ENCODE measurements around the gene AMACR. TPM values are rescaled to one million over a fixed set of nuclear protein-coding genes. Genes with fewer than 3 reads are reported as not detected.

AMACR gene
- total and polyA plus RNA-seq, 2 donors from 2014 or later, result 155 to 291 TPM

DNA sequence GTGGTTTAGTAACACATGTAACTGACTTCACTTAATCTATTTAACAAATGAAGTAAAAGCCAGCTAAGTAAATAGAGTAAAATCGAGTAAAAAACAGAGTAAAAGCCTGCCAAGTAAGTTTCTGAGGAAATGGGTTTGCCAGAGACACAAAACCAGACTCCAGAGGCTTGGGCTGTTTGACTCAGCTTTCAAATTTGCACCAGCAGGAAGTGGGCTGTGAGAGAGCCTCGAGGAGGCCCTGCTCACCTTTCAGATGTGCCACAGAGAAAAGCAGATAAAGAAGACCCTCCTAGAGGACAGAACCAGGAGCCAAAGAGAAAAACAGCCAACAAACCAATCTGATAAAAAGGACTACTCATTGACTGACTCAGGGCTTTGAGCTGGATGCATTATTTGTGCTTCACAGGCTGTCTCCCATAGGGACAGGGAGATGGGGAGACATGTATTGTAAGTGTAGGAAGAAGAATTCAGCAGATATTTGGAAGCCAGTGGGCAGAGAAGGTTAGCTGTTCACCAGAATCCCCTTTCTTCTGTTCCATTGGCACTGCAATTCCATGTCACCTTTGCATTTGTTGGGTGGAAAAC lies 14.4 kb upstream of the AMACR start:
- intact Hi-C loops (cut with DNase I), result no loop called here
- Histone ChIP-seq H3K9me3 (ENCODE audit: control insufficient read depth in 2 of 3, insufficient read depth in 1 of 3, low read length in 3 of 3) (no peaks in the 10 kb centered on the region), H3K4me1 (ENCODE audit: control insufficient read depth in 2 of 3, insufficient read depth in 2 of 3, low read depth in 1 of 3, low read length in 3 of 3) (peaks cover 0 to 7% (median 2%) of the 10 kb centered on the region in 3 donors), H3K27ac (ENCODE audit: low read depth in 2 of 2, low read length in 2 of 2) (no peak overlapping the region), H3K27me3 (ENCODE audit: control insufficient read depth, insufficient read depth, low read length) (no peaks in the 10 kb centered on the region), H3K9ac (ENCODE audit: low read length in 3 of 3) (no peak overlapping the region), H3K4me3 (ENCODE audit: low read length in 3 of 3) (no peak overlapping the region), H3K36me3 (ENCODE audit: control insufficient read depth in 2 of 3, insufficient read depth in 3 of 3, low read length in 3 of 3) (peaks cover 0 to 5% (median 0%) of the 10 kb centered on the region in 3 donors)
- no peak for DNase-seq
- TF ChIP-seq, protein P1, sequence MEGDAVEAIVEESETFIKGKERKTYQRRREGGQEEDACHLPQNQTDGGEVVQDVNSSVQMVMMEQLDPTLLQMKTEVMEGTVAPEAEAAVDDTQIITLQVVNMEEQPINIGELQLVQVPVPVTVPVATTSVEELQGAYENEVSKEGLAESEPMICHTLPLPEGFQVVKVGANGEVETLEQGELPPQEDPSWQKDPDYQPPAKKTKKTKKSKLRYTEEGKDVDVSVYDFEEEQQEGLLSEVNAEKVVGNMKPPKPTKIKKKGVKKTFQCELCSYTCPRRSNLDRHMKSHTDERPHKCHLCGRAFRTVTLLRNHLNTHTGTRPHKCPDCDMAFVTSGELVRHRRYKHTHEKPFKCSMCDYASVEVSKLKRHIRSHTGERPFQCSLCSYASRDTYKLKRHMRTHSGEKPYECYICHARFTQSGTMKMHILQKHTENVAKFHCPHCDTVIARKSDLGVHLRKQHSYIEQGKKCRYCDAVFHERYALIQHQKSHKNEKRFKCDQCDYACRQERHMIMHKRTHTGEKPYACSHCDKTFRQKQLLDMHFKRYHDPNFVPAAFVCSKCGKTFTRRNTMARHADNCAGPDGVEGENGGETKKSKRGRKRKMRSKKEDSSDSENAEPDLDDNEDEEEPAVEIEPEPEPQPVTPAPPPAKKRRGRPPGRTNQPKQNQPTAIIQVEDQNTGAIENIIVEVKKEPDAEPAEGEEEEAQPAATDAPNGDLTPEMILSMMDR (IDR thresholded peaks at IDR 0.05; ENCODE audit: borderline replicate concordance, extremely low read depth, insufficient read depth), result no peak
- FAIRE-seq, result no peak

- TF ChIP-seq, protein P1 (IDR thresholded peaks at IDR 0.05; ENCODE audit: borderline replicate concordance, extremely low read depth, insufficient read depth), result no peak
- no peaks in the 10 kb centered on the region for H3K27me3 ChIP-seq (ENCODE audit: control insufficient read depth, insufficient read depth, low read length)
- no peak overlapping the region for H3K9ac ChIP-seq (ENCODE audit: low read length in 3 of 3)
- intact Hi-C loops (cut with DNase I), result no loop called here
- peaks cover 0 to 7% (median 2%) of the 10 kb centered on the region in 3 donors for H3K4me1 ChIP-seq (ENCODE audit: control insufficient read depth in 2 of 3, insufficient read depth in 2 of 3, low read depth in 1 of 3, low read length in 3 of 3)
- no peaks in the 10 kb centered on the region for H3K9me3 ChIP-seq (ENCODE audit: control insufficient read depth in 2 of 3, insufficient read depth in 1 of 3, low read length in 3 of 3)
- no peak overlapping the region for H3K27ac ChIP-seq (ENCODE audit: low read depth in 2 of 2, low read length in 2 of 2)
- DNase-seq, result no peak
- H3K36me3 ChIP-seq (ENCODE audit: control insufficient read depth in 2 of 3, insufficient read depth in 3 of 3, low read length in 3 of 3), result peaks cover 0 to 5% (median 0%) of the 10 kb centered on the region in 3 donors
- no peak overlapping the region for H3K4me3 ChIP-seq (ENCODE audit: low read length in 3 of 3)
- no peak for FAIRE-seq
These were observed 13.5 kb upstream of the AMACR start for GRCh38 chr5:34021334-34021733.

- Histone ChIP-seq H3K36me3 (ENCODE audit: control insufficient read depth in 2 of 3, insufficient read depth in 3 of 3, low read length in 3 of 3) (peaks cover 0 to 5% (median 0%) of the 10 kb centered on the region in 3 donors), H3K4me1 (ENCODE audit: control insufficient read depth in 2 of 3, insufficient read depth in 2 of 3, low read depth in 1 of 3, low read length in 3 of 3) (peaks cover 0 to 7% (median 0%) of the 10 kb centered on the region in 3 donors), H3K27ac (ENCODE audit: low read depth in 2 of 2, low read length in 2 of 2) (peak overlapping the region in 1 of 2 donors; percentile 1), H3K27me3 (ENCODE audit: control insufficient read depth, insufficient read depth, low read length) (no peaks in the 10 kb centered on the region), H3K9ac (ENCODE audit: low read length in 3 of 3) (no peak overlapping the region), H3K9me3 (ENCODE audit: control insufficient read depth in 2 of 3, insufficient read depth in 1 of 3, low read length in 3 of 3) (no peaks in the 10 kb centered on the region), H3K4me3 (ENCODE audit: low read length in 3 of 3) (no peak overlapping the region)
- DNase-seq, result no peak
- TF ChIP-seq, protein P1 (IDR thresholded peaks at IDR 0.05; ENCODE audit: borderline replicate concordance, extremely low read depth, insufficient read depth), result no peak
- FAIRE-seq, result no peak
- intact Hi-C loops (cut with DNase I), result no loop called here
These were observed 12.9 kb upstream of the AMACR start for GRCh38 chr5:34020726-34021125.
